Testis (tissue), 2 donors: ENCODE data around the gene TMEM31.

Experiments
- CTCF ChIP-seq, 3 experiments: fragments of 450-650 bp in 2 of 3; fragments of 200-600 bp in 1 of 3; sonication (generic) in 1 of 3; IDR thresholded peaks; one replicate each; pipeline ENCODE4 v1.5.1; 2016 to 2019; ENCODE audit warnings: antibody characterized with exemption in 3 of 3, mild to moderate bottlenecking in 2 of 3, moderate library complexity in 1 of 3
- POLR2A ChIP-seq: fragments of 450-650 bp; IDR thresholded peaks from one replicate; pipeline ENCODE4 v1.6.1; 2017; ENCODE audit warnings: antibody characterized with exemption, mild to moderate bottlenecking, moderate library complexity

GRCh38 chrX:103734125-103734760, 23.5 kb downstream of the TMEM31 start:
- TF ChIP-seq CTCF (IDR thresholded peaks at IDR 0.05) (no peak), POLR2A (no peak)
